ENCODE results near the gene BMPER. TPM values are rescaled to one million over a fixed set of nuclear protein-coding genes. Genes with fewer than 3 reads are reported as not detected.
A peak's percentile ranks its signal among the peaks of the same experiment; 100 is the strongest.

BMPER gene
- polyA plus RNA-seq (ENCODE audit: insufficient read length in 12 of 12): 10 to 100 TPM in 2 of 12 donors, 1 to 10 TPM in 8, not detected in 2; 4.8 to 11.0 (median 7.3) TPM
- long read RNA-seq, donor 1, partial matches to known transcripts: 0 of 1 reads
- long read RNA-seq, donor 1, other reads (novel, unspliced or antisense): 0 of 1 reads
- long read RNA-seq, donor 2: 0 reads
- long read RNA-seq, donor 3: 0 reads
- long read RNA-seq, donor 4: 0 reads
- long read RNA-seq, donor 5, partial matches to known transcripts: 0 of 3 reads
- long read RNA-seq, donor 5, other reads (novel, unspliced or antisense): 0 of 3 reads
- long read RNA-seq, donor 6, partial matches to known transcripts: 0 of 1 reads
- long read RNA-seq, donor 6, other reads (novel, unspliced or antisense): 0 of 1 reads
- long read RNA-seq, donor 7: 0 reads
- long read RNA-seq, donor 8, partial matches to known transcripts: 0 of 1 reads
- long read RNA-seq, donor 8, other reads (novel, unspliced or antisense): 0 of 1 reads
- long read RNA-seq, donor 9: 0 reads
- long read RNA-seq, donor 10, partial matches to known transcripts: 0 of 1 reads
- long read RNA-seq, donor 10, other reads (novel, unspliced or antisense): 0 of 1 reads
- long read RNA-seq, donor 11, partial matches to known transcripts: 5 of 6 reads
- long read RNA-seq, donor 11, other reads (novel, unspliced or antisense): 0 of 6 reads

GRCh38 chr7:33905389-33906032, at the start of gene BMPER:
BMPER (plus strand) TSS chr7:33905539; CDS start chr7:33905614, 75 bp downstream.
- peak; percentile 40 for DNase-seq

- DNase-seq: no peak
Observed at GRCh38 chr7:33861947-33862346, 43.4 kb upstream of the BMPER start.

DNA sequence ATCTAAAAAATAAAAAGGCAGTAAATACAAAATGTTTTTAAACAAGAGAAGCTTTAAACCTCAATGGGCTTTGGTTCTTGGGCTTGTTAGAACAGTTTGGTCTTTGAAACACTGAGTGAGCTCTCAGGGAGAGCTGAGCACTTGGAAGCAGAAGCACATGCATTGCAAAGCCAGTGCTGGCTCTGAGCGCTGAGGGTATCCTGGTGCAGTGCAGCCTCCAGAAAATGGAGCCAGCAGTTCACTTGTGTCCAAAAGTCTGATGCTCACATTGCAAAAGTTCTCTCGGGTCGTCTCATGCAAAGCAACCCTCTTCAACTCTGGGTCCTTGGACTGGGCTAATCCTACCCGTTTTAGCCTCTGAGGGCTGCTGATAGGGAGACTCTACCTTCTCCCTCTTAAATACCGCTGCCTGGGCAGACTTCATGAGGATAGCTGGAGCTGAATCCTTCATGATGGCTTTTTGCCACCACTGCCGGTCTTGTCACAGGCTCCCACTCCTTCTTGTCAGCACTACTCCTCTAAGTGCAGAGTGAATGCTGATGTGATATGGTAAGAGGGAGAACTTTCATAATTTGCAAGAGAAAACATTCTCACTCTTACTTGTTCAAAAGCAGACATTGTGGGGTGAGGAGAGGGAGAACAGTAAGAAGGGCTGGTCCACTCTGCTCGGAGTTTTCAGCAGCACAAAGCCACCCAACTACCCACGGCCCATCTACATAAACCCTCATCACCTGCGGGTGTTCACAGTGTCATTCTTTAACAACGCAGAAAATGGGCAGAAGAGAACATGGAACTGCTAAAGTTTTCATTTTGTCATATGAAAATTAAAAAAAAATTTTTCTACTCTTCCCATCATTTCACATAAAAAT, 42.2 kb upstream of the BMPER start:
- DNase-seq: no peak

DNA sequence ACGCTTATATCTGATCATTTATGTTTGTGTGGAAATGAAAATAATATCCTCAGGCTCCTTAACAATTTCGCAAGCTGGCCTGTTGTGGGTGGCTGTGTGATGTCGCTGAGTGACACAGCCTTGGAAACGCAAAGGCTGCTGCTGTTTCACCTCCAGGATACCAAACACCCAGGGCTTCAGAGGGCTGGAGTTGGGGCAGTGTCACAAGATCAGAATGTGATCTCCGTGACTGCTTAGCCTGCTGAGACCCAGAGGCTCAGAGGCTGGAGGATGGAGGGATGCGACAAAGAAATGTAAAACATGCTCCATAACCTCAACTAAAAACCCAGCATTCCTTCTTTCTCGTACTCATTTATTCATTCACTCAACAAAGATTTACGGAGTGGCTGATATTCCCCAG, 37.2 kb upstream of the BMPER start:
- DNase-seq: no peak

- no peak for DNase-seq
Observed at GRCh38 chr7:33869176-33869575, 36.2 kb upstream of the BMPER start.

DNA sequence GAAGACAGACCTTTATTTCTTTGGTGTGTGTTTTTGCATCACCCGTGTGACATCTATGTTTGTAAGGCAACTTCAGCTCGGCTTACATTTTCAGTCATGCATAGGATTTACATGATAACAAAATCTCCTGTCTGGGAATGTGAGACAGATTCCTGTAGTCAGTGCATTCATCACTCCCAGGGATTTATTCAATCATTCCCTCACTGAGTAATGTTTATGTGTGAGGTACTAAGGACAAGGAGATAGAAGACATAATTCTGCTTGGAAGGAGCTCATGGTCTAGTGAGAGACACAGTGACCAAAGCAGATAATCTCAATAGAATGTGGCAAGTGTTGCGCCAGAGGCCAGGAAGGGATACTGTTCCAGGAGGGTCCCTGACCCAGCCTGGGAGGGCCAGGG, 35.2 kb upstream of the BMPER start:
- DNase-seq: no peak

GRCh38 chr7:33872870-33873269, 32.5 kb upstream of the BMPER start:
- no peak for DNase-seq

DNA sequence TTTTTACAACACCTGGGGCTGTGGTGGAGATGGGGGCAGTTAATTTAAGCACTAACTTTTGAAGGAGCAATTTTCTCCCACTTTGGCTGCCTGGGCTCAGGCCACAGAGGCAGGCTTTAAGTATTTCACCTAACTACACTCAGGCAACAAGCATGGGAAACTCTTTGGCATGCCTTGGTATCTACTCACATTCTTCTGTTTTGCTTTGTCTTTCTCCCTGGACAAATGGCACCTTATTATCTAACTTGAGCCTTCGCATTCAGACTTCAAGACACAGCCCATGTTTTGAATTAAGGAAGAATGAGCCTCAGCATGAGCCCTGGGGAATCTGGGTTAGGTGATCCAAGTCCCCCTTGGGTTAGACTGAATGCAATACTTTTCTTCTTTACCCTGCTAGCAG, 31.8 kb upstream of the BMPER start:
- no peak for DNase-seq

DNA sequence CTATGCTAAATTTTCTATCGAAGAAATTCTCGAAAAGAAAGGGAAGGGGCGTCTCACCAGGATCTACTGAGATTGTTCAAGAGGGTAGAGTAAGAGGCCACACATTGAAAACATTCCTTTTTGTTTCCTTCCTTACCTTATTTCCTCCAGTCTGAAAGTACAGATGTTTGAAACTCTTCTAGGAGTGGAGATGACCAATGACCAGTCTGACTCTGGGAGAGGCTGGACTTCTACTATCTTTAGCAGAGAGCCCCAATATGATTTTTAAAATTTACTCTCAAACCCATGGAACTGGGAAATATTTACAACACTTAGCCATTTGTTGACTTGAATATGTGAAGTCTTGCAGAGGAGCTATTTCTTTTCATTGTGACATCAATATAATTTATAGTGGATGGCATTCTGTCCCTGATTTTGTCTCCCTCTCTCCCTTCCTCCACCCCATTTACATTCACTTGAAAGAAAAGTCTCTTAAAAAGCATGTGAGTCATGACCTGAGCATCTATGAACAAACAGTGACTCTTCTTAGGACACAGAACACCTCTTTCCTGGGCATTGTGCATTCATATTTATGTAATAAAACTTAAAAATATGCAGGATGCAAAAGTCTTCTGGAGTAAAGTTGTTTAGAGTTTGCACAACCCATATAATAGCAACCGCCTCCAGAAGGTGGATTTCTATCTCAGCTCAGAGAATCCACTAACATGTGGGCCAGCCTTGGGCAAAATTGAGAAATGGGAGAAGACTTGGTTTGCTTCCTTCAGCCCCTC, 31.2 kb upstream of the BMPER start:
- DNase-seq: no peak

GRCh38 chr7:33874943-33875342, 30.4 kb upstream of the BMPER start:
- no peak for DNase-seq

DNA sequence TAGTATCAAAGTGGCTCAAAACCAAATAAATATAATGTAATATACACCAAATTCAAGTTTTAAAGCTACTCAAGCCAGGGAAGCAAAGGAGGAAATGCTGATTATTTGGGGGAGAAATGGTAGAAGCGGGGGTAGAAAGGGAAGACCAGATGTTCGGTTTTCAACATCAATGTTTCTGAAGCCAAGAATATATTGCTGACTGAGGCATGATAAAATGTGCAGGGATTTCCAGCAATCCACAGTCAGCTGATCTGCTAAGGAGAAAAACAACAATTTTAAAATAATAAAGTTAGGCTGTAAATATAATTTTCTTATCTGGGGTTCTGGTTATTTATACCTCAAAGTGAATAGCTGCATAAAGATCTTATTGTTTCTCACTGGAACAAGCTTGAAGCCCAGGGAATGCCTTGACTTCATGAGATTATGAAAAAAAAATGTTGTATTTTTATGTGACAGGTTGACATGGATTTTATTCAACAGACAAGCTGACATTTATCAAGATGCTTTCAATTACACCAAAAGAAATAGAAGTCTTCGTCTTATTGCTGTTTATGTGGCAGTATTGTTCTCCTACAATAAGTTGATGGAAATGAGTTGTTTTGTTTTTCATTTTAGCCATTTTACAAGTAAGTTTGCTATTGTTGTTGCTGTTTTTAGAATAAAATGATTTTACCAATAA, 28.6 kb upstream of the BMPER start:
- peak; percentile 16 for DNase-seq

- DNase-seq: no peak
Observed at GRCh38 chr7:33880787-33881186, 24.6 kb upstream of the BMPER start.

DNA sequence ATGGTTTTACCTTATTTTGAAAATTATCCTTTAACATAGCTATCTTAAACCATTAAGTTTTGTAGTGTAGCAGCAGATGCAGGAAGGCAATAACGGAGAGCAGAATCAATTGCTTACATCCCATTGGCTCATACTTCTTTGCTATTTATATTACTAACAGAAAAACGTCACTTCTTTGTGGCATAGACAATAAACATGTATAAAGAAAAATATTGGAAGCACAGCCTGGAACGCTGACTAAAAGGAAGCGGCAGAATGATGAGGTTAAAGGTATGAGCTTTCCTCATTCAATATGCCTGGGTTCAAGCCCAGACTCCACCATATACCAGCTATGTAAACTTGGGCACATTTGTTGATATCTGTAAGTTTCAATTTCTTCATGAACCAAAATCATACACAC, 24.0 kb upstream of the BMPER start:
- DNase-seq: no peak

GRCh38 chr7:33882040-33882837, 23.1 kb upstream of the BMPER start:
- DNase-seq: no peak

GRCh38 chr7:33882950-33883670, 22.2 kb upstream of the BMPER start:
- no peak for DNase-seq

DNA sequence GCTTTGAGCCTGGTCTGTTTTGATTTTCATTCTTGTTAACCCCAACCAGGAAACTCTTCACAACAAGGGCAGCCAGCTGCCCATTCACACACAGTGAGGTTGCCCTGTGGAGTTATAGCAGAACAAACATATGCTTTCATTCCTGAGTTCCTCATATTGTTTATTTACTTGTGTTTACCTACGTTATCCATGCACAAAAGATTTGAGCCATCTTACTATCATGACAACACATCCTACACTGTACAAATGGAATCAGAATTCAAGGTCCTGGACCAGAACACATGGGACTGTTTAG, 21.7 kb upstream of the BMPER start:
- DNase-seq: no peak

- DNase-seq: no peak
Observed at GRCh38 chr7:33885290-33886148, 19.8 kb upstream of the BMPER start.

DNA sequence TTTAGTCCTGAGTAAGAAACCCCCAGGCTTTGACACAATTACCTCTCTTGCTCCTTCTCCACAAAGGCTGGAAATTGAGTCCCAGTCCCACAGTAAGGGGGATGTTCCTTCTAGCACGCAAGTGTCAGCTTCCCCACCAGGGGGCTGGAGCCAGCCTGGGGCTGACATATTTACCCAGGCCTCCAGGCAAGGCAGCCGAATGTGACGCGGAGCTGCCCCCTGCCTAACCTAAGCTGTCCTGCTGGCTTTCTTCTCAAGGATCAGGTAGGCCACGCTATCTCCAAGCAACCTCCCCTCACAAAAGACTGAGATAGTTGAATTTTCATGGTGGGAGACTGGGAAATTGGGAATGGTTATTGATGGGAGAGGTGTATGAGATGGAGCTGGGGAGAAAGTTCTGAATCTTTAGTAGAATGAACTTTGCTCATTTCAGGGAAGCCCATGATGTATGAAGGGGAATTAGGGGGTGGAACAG, 19.2 kb upstream of the BMPER start:
- no peak for DNase-seq
